HG03159 (cell line): ENCODE measurements around the gene SEC63.
"Not testable (repeated sequence)": the region's sequence is repeated elsewhere in the genome, so short reads cannot be mapped to it uniquely, and the experiment has no call there.

Experiments used
- ATAC-seq: cut with Tn5 transposase; IDR thresholded peaks from one replicate; pipeline ENCODE4 v1.9.1; 2021; ENCODE audit warnings: mild to moderate bottlenecking, moderate library complexity; ENCODE audit not compliant: unreplicated experiment

SEC63 gene

DNA sequence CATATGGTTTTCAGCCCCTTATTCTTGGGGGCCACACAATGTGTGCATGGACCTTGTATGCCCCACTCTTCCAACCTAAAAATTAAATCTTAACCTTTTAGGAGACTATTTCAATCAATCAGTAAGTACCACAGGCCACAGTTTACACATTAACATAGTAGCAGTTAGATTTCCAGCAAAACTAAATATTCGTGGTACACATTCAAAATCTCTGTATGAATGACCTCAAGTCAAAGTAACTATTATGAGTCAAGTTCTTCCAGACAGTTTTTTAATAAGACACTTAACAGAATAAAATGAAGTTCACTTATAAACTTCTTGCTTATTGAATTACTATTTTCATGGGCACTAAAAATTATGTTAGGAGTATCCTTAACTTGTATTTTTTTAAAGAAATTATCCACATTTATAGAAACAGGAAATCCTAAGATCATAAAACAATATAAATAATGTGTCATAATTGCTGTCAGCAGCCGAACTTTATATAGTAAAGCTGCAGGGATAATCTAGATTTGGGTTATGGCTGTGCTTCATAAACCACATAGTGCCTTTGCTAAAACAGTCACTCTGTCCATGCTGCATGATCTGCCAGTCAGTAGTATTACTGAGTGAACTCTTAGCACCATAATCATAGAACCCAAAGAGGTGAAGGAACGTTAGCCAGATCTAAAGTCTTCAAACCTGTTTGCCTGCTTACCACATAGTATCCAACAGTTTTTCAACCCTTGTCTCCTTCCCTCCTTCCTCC lies 21.7 kb downstream of the SEC63 start:
- ATAC-seq: no peak

DNA sequence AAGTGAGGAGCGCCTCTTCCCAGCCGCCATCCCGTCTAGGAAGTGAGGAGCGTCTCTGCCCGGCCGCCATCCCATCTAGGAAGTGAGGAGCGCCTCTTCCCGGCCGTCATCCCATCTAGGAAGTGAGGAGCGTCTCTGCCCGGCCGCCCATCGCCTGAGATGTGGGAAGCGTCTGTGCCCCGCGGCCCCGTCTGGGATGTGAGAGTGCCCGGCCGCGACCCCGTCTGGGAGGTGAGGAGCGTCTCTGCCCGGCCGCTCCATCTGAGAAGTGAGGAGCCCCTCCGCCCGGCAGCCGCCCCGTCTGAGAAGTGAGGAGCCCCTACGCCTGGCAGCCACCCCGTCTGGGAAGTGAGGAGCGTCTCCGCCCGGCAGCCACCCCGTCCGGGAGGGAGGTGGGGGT lies 23.8 kb downstream of the SEC63 start:
- not testable (repeated sequence) for ATAC-seq

DNA sequence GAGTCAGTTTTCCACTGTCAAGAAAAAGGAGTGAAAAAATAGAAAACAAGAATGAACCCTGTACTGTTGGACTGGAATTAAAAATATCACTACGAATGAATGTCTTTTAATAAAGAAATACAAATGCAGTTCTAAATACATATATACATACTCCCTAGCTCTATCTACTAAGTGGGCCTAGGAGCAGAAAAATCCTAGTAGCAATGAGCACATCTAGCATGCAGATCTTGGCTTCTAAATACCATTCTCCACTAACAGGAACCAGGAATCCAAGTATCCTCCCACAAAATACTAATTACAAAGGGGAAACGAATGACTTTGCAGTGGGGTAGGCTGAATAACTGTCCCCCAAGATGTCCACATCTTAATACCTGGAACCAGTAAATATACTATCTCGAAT lies 25.4 kb downstream of the SEC63 start:
- ATAC-seq: no peak

DNA sequence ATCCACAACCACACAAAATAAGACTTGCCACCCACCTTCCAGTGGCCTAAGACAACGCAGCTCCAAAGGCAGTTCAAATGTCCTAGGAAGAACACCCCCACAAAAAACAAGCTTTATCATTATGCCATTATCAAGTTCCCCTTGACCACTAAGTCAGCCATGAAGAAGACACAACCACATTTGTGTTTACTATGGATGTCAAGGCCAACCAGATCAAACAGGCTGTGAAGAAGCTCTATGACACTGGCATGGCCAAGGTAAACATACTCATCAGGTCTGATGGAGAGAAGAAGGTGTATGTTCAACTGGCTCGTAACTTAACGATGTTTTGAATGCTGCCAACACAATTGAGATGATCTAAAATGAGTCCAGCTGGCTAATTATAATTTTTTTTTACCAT lies 26.1 kb downstream of the SEC63 start:
- no peak for ATAC-seq

DNA sequence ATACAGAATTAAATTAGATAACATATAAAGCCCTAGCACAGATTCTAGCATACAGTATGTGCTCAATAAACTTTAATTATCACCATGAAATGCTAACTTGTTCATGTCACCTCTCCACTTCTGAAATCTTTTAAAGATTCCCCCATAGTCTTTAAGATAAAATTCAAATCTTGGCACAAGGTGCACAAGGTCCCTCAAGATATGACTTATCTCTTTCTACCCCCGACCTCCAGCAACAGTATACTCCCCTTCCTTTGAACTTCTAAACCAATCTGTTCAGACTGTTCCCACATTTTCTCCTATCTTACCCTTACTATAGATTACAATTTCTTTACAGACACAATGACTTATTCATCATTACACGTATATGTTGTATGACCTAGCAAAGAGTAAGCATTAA lies 29.0 kb downstream of the SEC63 start:
- no peak for ATAC-seq

DNA sequence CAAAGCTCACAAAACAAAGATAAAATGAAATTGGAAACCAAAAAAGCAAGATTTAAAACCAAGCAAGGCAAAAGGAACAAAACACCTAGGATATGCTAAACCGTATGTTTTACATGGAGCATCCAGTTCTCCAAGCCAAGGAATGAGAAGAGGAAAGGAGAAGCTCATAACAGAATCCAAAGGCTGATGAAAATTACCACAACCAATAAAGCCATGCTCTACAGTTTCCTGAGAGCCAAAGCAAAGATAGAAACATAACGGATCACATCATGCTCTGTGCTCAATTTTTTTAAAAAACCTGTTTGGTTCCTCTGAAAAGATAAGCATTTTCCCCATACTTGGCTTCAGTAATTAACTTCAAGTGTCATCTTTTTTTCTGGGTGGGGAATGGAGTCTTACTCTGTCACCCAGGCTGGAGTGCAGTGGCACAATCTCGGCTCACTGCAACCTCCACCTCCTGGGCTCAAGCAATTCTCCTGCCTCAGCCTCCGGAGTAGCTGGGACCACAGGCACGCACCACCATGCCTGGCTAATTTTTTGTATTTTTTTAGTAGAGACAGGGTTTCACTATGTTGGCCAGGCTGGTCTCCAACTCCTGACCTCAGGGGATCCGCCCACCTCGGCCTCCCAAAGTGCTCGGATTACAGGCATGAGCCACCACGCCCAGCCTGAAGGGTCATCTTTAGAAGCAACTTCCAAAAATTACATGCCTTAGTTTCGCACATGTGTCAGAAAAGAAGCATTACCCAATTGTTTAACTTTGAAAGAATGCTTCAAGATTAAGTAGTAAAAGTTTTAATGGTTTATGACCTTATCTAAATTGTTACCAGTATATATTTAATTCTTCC lies 31.1 kb downstream of the SEC63 start:
- not testable (repeated sequence) for ATAC-seq

DNA sequence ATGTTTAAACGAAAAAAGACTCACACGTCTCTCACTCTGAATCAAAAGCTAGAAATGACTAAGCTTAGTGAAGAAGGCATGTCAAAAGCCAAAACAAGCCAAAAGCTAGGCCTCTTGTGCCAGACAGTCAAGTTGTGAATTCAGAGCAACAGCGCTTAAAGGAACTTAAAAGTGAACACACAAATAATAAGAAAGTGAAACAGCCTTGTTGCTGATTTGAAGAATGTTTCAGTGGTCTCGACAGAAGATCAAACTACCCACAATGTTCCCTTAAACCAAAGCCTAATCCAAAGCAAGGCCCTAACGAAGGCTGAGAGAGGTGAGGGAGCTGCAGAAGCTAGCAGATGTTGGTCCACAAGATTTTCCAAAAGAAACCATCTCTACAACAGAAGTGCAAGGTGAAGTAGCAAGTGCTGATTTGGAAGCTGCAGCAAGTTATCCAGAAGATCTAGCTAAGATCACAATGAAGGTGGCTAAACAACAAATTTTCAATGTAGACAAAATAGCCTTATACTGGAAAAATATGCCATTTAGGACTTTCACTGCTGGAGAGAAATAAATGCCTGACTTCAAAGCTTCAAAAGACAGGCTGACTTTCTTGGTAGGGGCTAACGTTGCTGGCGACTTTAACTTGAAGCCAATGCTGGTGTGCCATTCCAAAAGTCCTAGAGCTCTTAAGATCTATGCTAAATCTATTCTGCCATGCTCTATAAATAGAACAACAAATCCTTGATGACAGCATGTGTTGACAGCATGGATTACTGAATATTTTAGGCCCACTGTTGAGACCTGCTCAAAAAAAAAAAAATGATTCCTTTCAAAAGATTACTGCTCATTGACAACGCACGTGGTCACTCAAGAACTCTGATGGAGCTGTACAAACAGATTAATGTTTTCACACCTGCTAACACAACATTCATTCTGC lies 40.3 kb downstream of the SEC63 start:
- ATAC-seq: no peak

DNA sequence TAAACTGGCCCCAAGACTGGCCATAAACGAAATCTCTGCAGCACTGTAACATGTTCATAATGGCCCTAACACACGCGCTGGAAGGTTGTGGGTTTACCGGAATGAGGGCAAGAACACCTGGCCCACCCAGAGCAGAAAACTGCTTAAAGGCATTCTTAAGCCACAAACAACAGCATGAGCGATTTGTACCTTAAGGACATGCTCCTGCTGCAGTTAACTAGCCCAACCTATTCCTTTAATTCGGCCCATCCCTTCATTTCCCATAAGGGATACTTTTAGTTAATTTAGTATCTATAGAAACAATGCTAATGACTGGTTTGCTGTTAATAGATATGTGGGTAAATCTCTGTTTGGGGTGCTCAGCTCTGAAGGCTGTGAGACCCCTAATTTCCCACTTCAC lies 41.0 kb downstream of the SEC63 start:
- ATAC-seq: not testable (repeated sequence)

DNA sequence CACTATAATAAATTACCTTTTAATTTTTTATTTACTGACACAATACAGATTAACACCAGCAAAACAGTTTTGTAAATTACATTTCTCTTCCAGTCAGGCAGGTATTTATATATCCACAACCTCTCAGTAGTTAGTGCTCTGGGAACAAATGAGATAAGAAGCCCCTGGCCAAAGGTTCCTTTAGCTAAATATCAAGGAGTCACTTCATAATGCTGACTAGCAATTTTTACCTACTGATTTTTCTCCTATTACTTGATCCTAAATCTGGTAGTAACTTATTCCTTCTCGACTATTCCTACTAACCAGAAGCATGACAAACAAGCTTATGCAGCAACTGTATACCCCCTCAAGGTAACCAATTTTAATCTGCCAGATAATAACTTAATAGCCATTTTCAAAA lies 46.3 kb downstream of the SEC63 start:
- ATAC-seq: no peak

DNA sequence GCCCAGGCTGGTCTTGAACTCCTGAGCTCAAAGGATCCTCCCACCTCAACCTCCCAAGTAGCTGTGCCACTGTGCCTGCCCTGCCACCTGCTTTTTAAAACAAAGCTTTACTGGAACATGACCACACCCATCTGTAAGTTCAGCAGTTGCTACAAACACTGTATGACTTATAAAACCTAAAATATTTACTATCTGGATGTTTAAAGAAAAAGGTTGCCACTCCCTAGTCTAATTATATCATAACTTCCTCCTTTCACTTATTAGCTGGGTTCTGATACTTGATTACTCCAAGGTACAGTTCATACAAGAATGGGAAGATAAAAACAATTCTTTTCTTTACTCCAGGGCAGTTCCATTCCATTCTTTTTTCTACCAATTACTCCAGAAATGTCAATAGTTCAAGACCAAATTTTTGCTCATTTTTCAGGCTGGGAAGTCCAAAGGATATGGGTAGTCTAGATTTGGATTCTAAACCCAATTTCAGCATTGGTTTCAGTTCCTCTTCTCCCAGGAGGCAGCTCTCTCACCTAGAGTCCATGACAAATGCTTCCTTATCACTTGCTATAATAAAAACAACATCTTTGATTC lies 63.1 kb downstream of the SEC63 start:
- no peak for ATAC-seq

DNA sequence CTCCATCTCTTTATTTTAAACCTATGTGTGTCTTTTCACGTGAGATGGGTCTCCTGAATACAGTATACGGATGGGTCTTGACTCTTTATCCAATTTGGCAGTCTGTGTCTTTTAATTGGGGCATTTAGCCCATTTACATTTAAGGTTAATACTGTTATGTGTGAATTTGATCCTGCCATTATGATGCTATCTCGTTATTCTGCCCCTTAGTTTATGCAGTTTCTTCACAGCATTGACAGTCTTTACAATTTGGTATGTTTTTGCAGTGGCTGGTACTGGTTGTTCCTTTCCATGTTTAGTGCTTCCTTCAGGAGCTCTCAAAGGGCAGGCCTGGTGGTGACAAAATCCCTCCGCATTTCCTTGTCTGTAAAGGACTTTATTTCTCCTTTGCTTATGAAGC lies 67.6 kb downstream of the SEC63 start:
- ATAC-seq: not testable (repeated sequence)

DNA sequence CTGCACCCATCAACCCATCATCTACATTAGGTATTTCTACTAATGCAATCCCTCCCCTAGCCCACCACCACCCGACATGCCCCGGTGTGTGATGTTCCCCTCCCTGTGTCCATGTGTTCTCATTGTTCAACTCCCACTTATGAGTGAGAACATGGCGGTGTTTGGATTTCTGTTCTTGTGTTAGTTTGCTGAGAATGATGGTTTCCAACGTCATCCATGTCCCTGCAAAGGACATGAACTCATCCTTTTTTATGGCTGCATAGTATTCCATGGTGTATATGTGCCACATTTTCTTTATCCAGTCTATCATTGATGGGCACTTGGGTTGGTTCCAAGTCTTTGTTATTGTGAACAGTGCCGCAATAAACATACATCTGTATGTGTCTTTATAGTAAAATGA lies 72.1 kb downstream of the SEC63 start:
- not testable (repeated sequence) for ATAC-seq

DNA sequence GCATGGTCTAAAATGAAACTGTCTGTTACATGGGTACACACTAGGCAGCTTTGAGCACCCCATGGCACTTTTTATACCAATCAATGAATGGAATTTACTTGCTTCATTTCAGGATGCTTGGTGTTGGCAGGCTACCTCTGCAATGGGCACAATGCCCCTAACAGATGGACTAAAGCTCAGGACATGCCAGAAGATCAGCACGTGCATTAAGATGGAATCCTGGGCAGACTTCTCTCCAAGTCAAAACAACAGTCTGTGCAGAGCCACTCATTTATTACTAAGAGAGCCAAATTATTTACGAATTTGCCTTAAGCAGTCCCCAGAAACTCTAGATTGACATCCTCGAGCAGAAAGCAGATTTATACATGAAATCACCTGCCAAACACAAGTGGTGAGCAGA lies 78.1 kb downstream of the SEC63 start:
- no peak for ATAC-seq

DNA sequence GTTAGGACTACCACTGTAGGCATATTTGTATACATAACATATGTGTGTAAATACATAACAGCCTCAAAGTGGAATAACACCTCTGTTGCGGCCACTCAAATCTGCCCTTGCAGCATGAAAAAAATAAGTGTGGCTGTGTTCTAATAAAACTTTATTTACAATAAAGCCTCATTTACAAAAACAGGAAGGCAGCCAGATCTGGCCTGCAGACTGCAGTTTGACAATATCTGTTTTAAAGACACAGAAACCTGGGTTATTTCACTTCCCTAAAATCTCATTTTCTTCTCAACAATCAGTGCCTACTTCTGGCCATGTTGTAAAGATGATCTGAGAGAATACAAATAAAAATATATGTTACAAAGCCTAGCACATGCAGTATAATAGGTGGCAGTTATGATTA lies 80.0 kb downstream of the SEC63 start:
- ATAC-seq: no peak

DNA sequence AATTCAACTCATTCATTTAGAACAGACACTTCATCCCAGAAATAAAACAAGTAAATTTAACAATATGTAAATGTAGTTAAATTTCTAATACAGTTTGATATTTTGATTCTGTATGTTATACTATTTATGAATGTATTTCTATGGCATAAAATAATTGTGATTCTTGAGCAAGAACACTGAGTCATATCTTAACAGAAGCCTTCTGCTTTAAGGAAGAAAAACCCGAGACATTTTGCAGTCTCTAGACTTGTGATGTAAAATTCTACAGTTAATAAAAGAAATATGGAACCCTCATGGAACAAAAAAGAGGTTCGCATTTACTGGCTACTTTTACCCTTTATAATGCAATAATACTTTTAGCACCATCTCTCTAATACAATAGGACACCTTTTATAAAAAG lies 86.0 kb downstream of the SEC63 start:
- no peak for ATAC-seq

DNA sequence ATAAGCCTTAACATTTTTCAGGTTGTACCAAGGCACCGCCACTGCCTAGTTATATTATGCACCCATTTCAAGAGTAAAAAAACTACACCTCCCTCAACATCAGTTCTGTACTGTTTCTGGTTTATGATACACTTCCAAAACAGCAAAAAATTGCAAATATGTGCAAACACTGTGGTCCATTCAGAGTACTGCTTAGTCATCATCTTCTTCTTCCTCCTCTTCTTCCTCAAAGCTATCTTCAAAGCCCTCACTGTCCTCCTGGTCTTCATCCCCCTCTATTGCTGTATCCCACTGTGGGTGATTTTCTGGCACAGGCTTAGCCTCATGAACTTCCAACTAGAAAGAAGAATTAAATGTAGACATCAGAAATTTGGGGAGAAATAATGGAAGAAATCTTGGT lies 86.5 kb downstream of the SEC63 start:
- ATAC-seq: not testable (repeated sequence)

DNA sequence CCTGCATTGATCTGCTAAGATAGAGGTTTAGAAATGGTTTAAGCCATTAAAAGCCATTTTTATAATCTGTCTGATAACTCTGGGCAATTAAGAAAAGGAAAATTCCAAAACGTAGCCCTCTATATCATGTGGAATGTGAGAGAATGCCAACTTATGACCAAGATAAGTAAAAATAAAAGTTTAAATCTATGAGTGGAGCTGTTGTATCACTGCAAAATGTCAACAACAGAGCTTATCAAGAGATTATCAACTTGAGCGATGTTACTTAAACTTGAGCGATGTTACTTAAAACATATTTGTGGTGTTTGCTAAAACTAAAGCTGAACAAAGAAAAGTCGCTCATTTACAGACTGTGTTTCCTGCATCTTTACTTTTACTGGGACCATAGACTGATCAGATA lies 87.0 kb downstream of the SEC63 start:
- no peak for ATAC-seq

DNA sequence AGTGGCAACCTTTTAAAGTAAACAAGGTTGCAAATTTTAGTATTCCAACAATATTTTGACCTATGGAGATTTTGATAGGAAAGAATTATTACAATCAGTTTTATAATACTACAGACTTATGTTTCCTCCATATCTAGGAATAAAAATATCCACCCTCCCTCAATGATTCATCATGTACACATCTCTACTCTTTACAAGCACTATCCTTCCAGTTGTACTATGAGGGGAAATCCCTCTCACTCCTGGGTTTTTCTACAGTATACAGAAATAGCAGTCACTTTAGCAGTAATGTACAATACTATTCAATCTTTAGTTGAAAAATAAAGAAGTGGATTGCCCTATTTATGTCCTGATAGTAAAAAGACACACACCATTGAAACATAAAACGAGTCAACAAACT lies 87.6 kb downstream of the SEC63 start:
- ATAC-seq: no peak

DNA sequence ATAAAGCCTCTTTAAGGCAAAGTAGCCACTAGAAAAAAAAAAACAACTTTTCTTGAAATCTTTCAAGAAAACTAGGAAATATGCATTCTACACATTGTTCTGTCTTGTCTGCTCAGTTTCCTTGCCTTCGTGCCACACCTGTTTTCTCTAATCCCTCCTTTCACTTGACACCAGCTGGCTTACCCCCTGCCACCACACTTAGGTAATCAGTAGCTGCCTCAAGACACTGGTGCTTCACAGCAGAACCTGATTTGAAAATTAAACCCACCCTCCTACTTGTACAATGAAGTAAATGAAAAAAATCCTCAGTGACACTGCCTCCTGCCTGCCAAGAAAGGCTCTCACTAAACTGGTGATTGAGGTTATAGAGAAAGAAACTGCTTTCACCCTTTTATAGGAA lies 88.1 kb downstream of the SEC63 start:
- ATAC-seq: no peak

DNA sequence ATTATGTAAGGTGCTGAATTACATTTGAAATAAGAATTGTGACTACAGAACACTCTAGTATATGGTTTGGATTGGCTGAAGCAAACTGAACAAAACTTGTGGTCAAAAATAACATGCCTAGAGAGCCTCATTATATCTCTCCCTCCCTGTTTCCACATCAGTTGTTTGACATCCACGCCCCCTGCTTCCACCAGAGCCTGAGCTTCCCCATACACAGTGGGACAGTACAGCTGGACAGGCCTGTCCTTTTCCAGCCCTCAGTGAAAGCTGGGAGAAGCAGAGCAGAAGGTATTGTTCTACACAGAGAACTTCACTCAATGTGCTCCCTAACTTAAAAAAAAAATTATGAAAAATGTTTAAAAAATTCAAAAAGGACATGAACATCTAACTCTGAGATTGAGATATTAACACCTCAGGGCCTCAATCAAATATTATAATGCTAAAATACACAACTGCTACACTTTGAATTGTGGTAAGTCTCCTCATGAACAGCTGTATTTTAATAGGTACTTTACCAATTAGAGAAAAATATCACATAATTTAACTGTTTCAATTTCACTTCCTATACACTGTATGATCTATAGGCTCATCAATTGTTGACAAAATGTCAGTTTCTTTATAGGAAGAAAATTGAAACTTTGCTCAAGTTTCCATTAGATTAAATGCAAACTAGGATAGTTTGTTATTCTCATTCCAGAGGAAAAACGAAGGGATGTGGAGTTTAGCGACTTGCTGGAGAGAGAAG lies 89.0 kb downstream of the SEC63 start:
- no peak for ATAC-seq
